Panc1 (cell line): ENCODE data around the gene SARDH. TPM values are rescaled to one million over a fixed set of nuclear protein-coding genes. Genes with fewer than 3 reads are reported as not detected.

ENCODE experiments used
- ATAC-seq: fragments of 200-7000 bp; cut with Tn5 transposase; 2 replicates; pipeline ENCODE4 v1.9.1; 2020; ENCODE audit warnings: mild to moderate bottlenecking, moderate library complexity
- BruUV-seq: library from RNA; stranded (reverse); fragments of 400-500 nt; replicated peaks from 2 replicates; lab custom pipeline; 2021; lab: Mats Ljungman, UMichigan
- CTCF ChIA-PET: fragments of 300-600 bp; sonication (Branson Sonifier 250); formaldehyde crosslinking; loops from one replicate; lab custom pipeline; 2022; ENCODE audit warnings: antibody characterized with exemption; lab: Charles Lee
- POLR2A ChIA-PET: fragments of 300-600 bp; sonication (Branson Sonifier 250); formaldehyde crosslinking; loops from one replicate; lab custom pipeline; 2022; ENCODE audit warnings: antibody characterized with exemption; lab: Charles Lee
- DNase-seq: peaks from one replicate; pipeline ENCODE4 v3.0.0-alpha.2; 2010; ENCODE audit warnings: low read depth, low spot score
- H3K27ac ChIP-seq: 2 replicates; pipeline ENCODE4 v1.5.1; 2011; ENCODE audit warnings: mild to moderate bottlenecking, low read length, inconsistent platforms
- H3K27me3 ChIP-seq: fragments of 200-500 bp; sonication (Bioruptor generic); 2 replicates; pipeline ENCODE4 v1.6.0; 2014; ENCODE audit warnings: low read length, inconsistent platforms; ENCODE audit not compliant: control insufficient read depth, insufficient read depth
- H3K36me3 ChIP-seq: fragments of 200-500 bp; sonication (Bioruptor generic); 2 replicates; pipeline ENCODE4 v1.5.1; 2014; ENCODE audit warnings: inconsistent platforms, mild to moderate bottlenecking, low read length, moderate library complexity; ENCODE audit not compliant: control insufficient read depth, insufficient read depth
- H3K4me1 ChIP-seq: 2 replicates; pipeline ENCODE4 v1.5.1; 2011; ENCODE audit warnings: inconsistent platforms, mild to moderate bottlenecking, low read length, moderate library complexity; ENCODE audit not compliant: control insufficient read depth, insufficient read depth
- H3K4me3 ChIP-seq, 2 experiments: 2 replicates each; pipeline ENCODE4 v1.5.1; 2011 to 2012; ENCODE audit warnings: low read depth in 2 of 2, low read length in 2 of 2, mild to moderate bottlenecking in 2 of 2, inconsistent platforms in 1 of 2, moderate library complexity in 1 of 2
- H3K9me3 ChIP-seq: fragments of 200-500 bp; sonication (Bioruptor generic); 2 replicates; pipeline ENCODE4 v1.5.1; 2014; ENCODE audit warnings: low read depth, mild to moderate bottlenecking, inconsistent platforms, low read length, moderate library complexity; ENCODE audit not compliant: control insufficient read depth, insufficient read depth
- POLR2AphosphoS5 ChIP-seq: IDR thresholded peaks from 2 replicates; pipeline ENCODE4 v1.6.1; 2012; ENCODE audit warnings: mild to moderate bottlenecking, low read depth, low read length, moderate library complexity
- REST ChIP-seq, 2 experiments: IDR thresholded peaks; 2 replicates each; pipeline ENCODE4 v1.6.1; 2011 to 2012; ENCODE audit warnings: low read depth in 2 of 2, control low read depth in 1 of 2, low read length in 1 of 2, mild to moderate bottlenecking in 1 of 2, moderate library complexity in 1 of 2; ENCODE audit not compliant: insufficient read depth in 1 of 2
- SIN3A ChIP-seq: IDR thresholded peaks from 2 replicates; pipeline ENCODE4 v1.6.1; 2012; ENCODE audit warnings: low read depth, mild to moderate bottlenecking, low read length, moderate library complexity, borderline replicate concordance; ENCODE audit not compliant: insufficient read depth
- TCF7L2 ChIP-seq: IDR thresholded peaks from 2 replicates; pipeline ENCODE4 v1.6.1; 2011; ENCODE audit warnings: mild to moderate bottlenecking, low read depth, low read length, inconsistent platforms
- in situ Hi-C: cut with HindIII; loops from 2 replicates; pipeline ENCODE4 v1.10.0; 2016; ENCODE audit warnings: low sequenced_read_pairs, low pct_unique_long_range_greater_than_20kb
- intact Hi-C: fragments of 100-400 bp; cut with micrococcal nuclease; formaldehyde crosslinking; loops from one replicate; pipeline ENCODE4 v1.10.0; 2022; ENCODE audit not compliant: unreplicated experiment
- total RNA-seq: library from RNA; stranded (reverse); gene quantifications from one replicate; pipeline ENCODE4 v1.2.1, GENCODE V29; 2021; ENCODE audit not compliant: unreplicated experiment
- TF ChIP-seq, protein P1 (sequence below): fragments of 450-650 bp; IDR thresholded peaks from 2 replicates; pipeline ENCODE4 v1.5.1; 2017; ENCODE audit warnings: mild to moderate bottlenecking

SARDH gene
- total RNA-seq, 1 experiment from 2014 or later = 0.13 TPM

DNA sequence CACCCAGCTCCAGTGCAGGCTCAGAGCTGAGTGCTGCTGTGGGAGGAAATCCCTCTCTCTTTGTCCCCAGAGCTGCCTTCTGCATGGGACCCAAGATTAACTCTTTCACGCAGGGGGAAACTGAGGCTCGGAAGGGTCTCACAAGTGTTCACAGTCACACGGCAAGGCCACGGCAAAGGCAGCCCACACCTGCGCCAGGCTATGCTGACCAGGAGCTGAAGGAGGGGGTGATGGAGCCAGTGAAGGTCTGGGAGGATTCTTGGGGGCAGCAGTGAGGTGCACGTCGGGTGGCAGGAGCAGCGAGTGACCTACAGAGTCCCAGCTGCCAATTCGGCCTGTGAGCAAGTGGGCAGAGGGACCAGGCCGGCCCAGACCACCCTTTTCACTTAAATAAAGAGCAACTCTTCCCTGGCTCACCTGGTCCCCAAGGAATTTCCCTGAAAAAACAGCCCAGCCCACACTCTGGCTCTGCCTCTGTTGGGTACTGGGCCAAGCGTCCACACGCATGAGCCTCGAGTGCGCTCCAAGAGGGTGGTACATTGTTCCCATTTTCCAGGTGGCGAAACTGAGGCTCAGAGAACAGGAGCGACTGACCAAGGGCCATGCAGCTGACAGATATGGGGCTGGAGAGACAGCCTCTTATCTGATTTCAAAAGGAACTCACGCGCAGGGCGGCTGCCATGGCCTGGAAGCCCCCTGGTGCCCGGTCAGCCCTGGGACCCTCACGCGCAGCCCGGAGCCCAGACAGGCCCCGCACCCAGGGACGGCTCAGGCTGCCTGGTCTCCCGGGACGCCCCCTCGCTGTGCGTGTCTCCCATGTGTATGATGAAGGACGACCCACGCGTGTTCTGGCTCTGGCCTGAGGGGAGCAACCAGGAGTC is 28.2 kb downstream of the SARDH start:
- H3K4me3 ChIP-seq = no peak overlapping the region
- CTCF ChIA-PET = interaction anchor here (0.6 kb wide), 1 partner anchor 72 kb away, joined by 4 read pairs; no protein-coding TSS in a partner anchor
- in situ Hi-C loops = no loop called here
- H3K27me3 ChIP-seq = no peaks in the 10 kb centered on the region
- POLR2A ChIA-PET = no interaction called here
- no peaks in the 10 kb centered on the region; the same call in 1 of the 2 replicates for H3K4me1 ChIP-seq
- BruUV-seq = no TSS peak
- no peak for ATAC-seq
- intact Hi-C loops = no loop called here
- TF ChIP-seq, protein P1, sequence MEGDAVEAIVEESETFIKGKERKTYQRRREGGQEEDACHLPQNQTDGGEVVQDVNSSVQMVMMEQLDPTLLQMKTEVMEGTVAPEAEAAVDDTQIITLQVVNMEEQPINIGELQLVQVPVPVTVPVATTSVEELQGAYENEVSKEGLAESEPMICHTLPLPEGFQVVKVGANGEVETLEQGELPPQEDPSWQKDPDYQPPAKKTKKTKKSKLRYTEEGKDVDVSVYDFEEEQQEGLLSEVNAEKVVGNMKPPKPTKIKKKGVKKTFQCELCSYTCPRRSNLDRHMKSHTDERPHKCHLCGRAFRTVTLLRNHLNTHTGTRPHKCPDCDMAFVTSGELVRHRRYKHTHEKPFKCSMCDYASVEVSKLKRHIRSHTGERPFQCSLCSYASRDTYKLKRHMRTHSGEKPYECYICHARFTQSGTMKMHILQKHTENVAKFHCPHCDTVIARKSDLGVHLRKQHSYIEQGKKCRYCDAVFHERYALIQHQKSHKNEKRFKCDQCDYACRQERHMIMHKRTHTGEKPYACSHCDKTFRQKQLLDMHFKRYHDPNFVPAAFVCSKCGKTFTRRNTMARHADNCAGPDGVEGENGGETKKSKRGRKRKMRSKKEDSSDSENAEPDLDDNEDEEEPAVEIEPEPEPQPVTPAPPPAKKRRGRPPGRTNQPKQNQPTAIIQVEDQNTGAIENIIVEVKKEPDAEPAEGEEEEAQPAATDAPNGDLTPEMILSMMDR = no peak
- TF ChIP-seq TCF7L2 = no peak
- TF ChIP-seq POLR2AphosphoS5 = no peak
- TF ChIP-seq SIN3A = no peak
- no peak for TF ChIP-seq REST (IDR thresholded peaks at IDR 0.05; ENCODE audit: insufficient read depth in 1 of 2, low read depth in 2 of 2, low read length in 1 of 2)
- H3K9me3 ChIP-seq = no peaks in the 10 kb centered on the region
- no peak for DNase-seq
- H3K27ac ChIP-seq = no peak overlapping the region
- H3K36me3 ChIP-seq = no peaks in the 10 kb centered on the region

GRCh38 chr9:133709015-133709611 is 29.0 kb downstream of the SARDH start:
- no peak overlapping the region for H3K4me3 ChIP-seq
- no peak for TF ChIP-seq REST (IDR thresholded peaks at IDR 0.05; ENCODE audit: insufficient read depth in 1 of 2, low read depth in 2 of 2, low read length in 1 of 2)
- TF ChIP-seq SIN3A = no peak
- no peak for TF ChIP-seq POLR2AphosphoS5
- no peak overlapping the region for H3K27ac ChIP-seq
- no TSS peak for BruUV-seq
- ChIA-PET CTCF (no interaction called here), POLR2A (no interaction called here)
- no peaks in the 10 kb centered on the region for H3K27me3 ChIP-seq
- ATAC-seq = 0 out of 2 replicates have a peak, but pooled peaks have one; percentile 21
- no peaks in the 10 kb centered on the region for H3K9me3 ChIP-seq
- no peaks in the 10 kb centered on the region for H3K36me3 ChIP-seq
- in situ Hi-C loops = no loop called here
- H3K4me1 ChIP-seq = no peaks in the 10 kb centered on the region; the same call in 1 of the 2 replicates
- intact Hi-C loops = no loop called here
- DNase-seq = no peak
